MM.1S (cell line): ENCODE results near the gene USP11.

ENCODE experiments used
- DNase-seq: peaks from one replicate; pipeline ENCODE4 v3.0.0-alpha.2; 2015
- H2AFZ ChIP-seq: fragments of 300-600 bp; sonication (generic); 2 replicates; pipeline ENCODE4 v1.6.0; 2016; ENCODE audit warnings: antibody characterized with exemption, low read length
- H3F3A ChIP-seq: fragments of 300-600 bp; sonication (generic); 2 replicates; pipeline ENCODE4 v1.6.1; 2016; ENCODE audit warnings: mild to moderate bottlenecking, antibody characterized with exemption, low read length, moderate library complexity, mixed read lengths; ENCODE audit not compliant: insufficient read depth
- H3K27ac ChIP-seq: fragments of 300-600 bp; sonication (generic); 2 replicates; pipeline ENCODE4 v1.5.1; 2016; ENCODE audit warnings: mild to moderate bottlenecking, low read length
- H3K27me3 ChIP-seq: fragments of 300-600 bp; sonication (generic); replicated peaks from 2 replicates; pipeline ENCODE4 v1.6.0; 2016; ENCODE audit warnings: low read length; ENCODE audit not compliant: insufficient read depth
- H3K36me3 ChIP-seq: fragments of 300-600 bp; sonication (generic); replicated peaks from 2 replicates; pipeline ENCODE4 v1.6.1; 2016; ENCODE audit warnings: mild to moderate bottlenecking, low read length, mixed read lengths; ENCODE audit not compliant: insufficient read depth
- H3K4me1 ChIP-seq: fragments of 300-600 bp; sonication (generic); 2 replicates; pipeline ENCODE4 v1.6.1; 2016; ENCODE audit warnings: low read length, mixed read lengths
- H3K4me2 ChIP-seq: fragments of 300-600 bp; sonication (generic); 2 replicates; pipeline ENCODE4 v1.6.0; 2016; ENCODE audit warnings: low read depth, low read length
- H3K4me3 ChIP-seq: fragments of 300-600 bp; sonication (generic); 2 replicates; pipeline ENCODE4 v1.5.1; 2016; ENCODE audit warnings: low read length, mixed read lengths
- H3K79me2 ChIP-seq: fragments of 300-600 bp; sonication (generic); 2 replicates; pipeline ENCODE4 v1.6.1; 2016; ENCODE audit warnings: mixed run types, low read length, mixed read lengths
- H3K9ac ChIP-seq: fragments of 300-600 bp; sonication (generic); 2 replicates; pipeline ENCODE4 v1.6.1; 2016; ENCODE audit warnings: low read length, mixed read lengths
- H3K9me2 ChIP-seq: fragments of 300-600 bp; sonication (generic); replicated peaks from 2 replicates; pipeline ENCODE4 v1.6.1; 2016; ENCODE audit warnings: mild to moderate bottlenecking, low read length, mixed read lengths; ENCODE audit not compliant: insufficient read depth
- H3K9me3 ChIP-seq: fragments of 300-600 bp; sonication (generic); replicated peaks from 2 replicates; pipeline ENCODE4 v1.6.1; 2016; ENCODE audit warnings: mild to moderate bottlenecking, low read length, mixed read lengths; ENCODE audit not compliant: insufficient read depth
- H4K20me1 ChIP-seq: fragments of 300-600 bp; sonication (generic); 2 replicates; pipeline ENCODE4 v1.6.1; 2016; ENCODE audit warnings: mild to moderate bottlenecking, low read length, moderate library complexity, mixed read lengths; ENCODE audit not compliant: insufficient read depth
- EZH2 ChIP-seq: fragments of 300-600 bp; sonication (generic); optimal IDR thresholded peaks from 2 replicates; pipeline ENCODE3; 2017; ENCODE audit warnings: low read depth, mild to moderate bottlenecking, antibody characterized with exemption, low read length, mixed read lengths
- EZH2phosphoT487 ChIP-seq: fragments of 300-600 bp; sonication (generic); IDR thresholded peaks from 2 replicates; pipeline ENCODE4 v1.6.1; 2018; ENCODE audit warnings: antibody characterized with exemption, low read length
- TF ChIP-seq, protein P1 (sequence below): fragments of 300-600 bp; sonication (generic); IDR thresholded peaks from 2 replicates; pipeline ENCODE4 v1.5.1; 2016; ENCODE audit warnings: antibody characterized with exemption, low read length, mixed read lengths

The USP11 gene

DNA sequence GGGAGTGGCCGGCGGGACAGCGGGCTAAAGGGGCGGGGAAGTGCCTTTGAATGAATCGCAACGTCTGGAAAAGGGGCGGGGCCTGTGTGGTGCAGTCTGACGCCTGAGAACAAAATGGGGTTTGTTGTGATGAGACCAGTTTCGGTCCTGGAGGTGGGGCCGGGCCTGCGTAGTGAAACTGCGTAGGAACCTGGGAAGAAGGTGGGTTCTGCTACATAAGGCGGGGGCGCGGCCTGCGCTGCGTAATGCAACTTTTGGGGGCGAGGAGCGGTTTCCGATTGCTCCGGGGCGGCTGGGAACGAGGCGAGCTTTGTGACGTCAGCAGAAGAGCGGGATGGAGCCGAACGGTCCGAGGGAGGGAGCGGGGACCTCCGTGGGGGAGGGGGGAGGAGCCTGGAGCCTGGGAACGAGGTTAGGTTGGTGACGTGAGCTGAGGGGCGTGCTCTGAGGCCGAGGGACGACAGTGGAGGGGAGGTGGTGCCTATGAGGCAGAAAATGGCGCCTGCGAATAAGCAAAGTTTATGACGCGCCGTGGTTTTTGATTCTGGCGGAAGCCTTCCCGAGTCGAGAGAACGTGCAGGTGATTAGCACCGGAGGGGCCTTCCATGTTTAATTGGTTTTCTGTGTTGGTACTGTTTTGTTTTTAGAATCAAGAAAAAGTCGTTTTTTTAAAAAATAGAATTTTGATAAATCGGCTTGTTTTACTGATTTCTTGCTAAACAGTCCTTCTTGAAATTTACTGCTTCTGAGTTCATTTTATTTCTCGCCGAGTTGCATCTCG, 714 bp downstream of the USP11 start:
- H3K4me1 ChIP-seq, result no peaks in the 10 kb centered on the region
- 0 out of 2 replicates have a peak, but pooled peaks cover 2% of the 10 kb centered on the region for H3K79me2 ChIP-seq
- H3K27ac ChIP-seq, result peak overlapping the region; percentile 95; the same call in 1 of the 2 replicates
- no peaks in the 10 kb centered on the region for H3K9me2 ChIP-seq
- H3K27me3 ChIP-seq, result no peaks in the 10 kb centered on the region
- peak overlapping the region; percentile 97 for H3K9ac ChIP-seq
- no peaks in the 10 kb centered on the region for H4K20me1 ChIP-seq
- peak overlapping the region; percentile 43; the same call in 1 of the 2 replicates for H3K4me2 ChIP-seq
- TF ChIP-seq EZH2, result no peak
- no peak for TF ChIP-seq EZH2phosphoT487
- TF ChIP-seq, protein P1, sequence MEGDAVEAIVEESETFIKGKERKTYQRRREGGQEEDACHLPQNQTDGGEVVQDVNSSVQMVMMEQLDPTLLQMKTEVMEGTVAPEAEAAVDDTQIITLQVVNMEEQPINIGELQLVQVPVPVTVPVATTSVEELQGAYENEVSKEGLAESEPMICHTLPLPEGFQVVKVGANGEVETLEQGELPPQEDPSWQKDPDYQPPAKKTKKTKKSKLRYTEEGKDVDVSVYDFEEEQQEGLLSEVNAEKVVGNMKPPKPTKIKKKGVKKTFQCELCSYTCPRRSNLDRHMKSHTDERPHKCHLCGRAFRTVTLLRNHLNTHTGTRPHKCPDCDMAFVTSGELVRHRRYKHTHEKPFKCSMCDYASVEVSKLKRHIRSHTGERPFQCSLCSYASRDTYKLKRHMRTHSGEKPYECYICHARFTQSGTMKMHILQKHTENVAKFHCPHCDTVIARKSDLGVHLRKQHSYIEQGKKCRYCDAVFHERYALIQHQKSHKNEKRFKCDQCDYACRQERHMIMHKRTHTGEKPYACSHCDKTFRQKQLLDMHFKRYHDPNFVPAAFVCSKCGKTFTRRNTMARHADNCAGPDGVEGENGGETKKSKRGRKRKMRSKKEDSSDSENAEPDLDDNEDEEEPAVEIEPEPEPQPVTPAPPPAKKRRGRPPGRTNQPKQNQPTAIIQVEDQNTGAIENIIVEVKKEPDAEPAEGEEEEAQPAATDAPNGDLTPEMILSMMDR, result no peak
- DNase-seq, result peak; percentile 91
- no peaks in the 10 kb centered on the region for H3K9me3 ChIP-seq
- peaks cover 13% of the 10 kb centered on the region for H3F3A ChIP-seq
- no peaks in the 10 kb centered on the region for H3K36me3 ChIP-seq
- no peak overlapping the region for H2AFZ ChIP-seq
- H3K4me3 ChIP-seq, result peak overlapping the region; percentile 71

DNA sequence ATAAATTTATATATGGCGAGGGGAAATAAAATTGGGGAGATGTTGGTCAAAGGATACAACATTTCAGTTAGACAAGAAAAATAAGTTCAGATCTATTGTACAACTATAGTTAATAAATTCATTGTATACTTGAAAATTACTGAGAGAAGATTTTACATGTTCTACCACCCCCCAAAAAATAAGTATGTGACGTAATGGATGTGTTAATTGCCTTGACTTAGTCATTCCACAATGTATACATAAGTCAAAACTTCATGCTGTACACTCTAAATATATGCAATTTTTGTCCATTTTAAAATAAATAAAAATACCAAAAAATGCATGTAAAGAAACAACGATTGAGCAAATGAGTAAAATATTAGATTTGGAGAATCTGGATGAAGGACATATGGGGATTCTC, 1.8 kb downstream of the USP11 start:
- no peaks in the 10 kb centered on the region for H3K27me3 ChIP-seq
- H3K4me2 ChIP-seq, result peak overlapping the region; percentile 43; the same call in 1 of the 2 replicates
- no peak overlapping the region for H3K9ac ChIP-seq
- H3K9me3 ChIP-seq, result no peaks in the 10 kb centered on the region
- no peak for DNase-seq
- no peak for TF ChIP-seq EZH2phosphoT487
- no peak for TF ChIP-seq EZH2
- TF ChIP-seq, protein P1, result no peak
- H3K4me1 ChIP-seq, result no peaks in the 10 kb centered on the region
- no peak overlapping the region for H3K27ac ChIP-seq
- H3K79me2 ChIP-seq, result 0 out of 2 replicates have a peak, but pooled peaks cover 2% of the 10 kb centered on the region
- no peaks in the 10 kb centered on the region for H3K36me3 ChIP-seq
- H4K20me1 ChIP-seq, result no peaks in the 10 kb centered on the region
- no peaks in the 10 kb centered on the region for H3K9me2 ChIP-seq
- no peak overlapping the region for H2AFZ ChIP-seq
- no peak overlapping the region for H3K4me3 ChIP-seq
- H3F3A ChIP-seq, result peaks cover 13% of the 10 kb centered on the region; the same call in 1 of the 2 replicates

DNA sequence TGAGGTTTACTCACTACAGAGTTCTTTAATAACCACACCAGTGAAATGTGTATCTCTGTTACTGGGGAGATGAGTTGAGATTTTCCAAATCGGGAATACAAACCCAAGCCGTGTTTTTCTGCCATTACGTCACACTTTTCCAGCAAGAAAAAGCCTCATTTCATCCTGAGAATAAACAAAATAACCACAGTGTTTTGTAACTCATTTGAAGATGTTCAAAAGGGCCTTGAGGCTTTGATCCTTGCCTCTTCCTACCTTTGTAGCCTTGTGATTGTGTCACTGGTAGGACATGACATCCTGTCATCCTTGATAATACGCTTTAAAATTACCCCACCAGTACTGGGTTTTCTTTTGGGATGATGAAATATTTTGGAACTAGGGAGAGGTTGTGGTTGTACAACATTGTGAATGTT, 2.9 kb downstream of the USP11 start:
- Histone ChIP-seq H3K27me3 (no peaks in the 10 kb centered on the region), H3K9ac (no peak overlapping the region), H3K27ac (no peak overlapping the region), H3K4me1 (no peaks in the 10 kb centered on the region), H4K20me1 (no peaks in the 10 kb centered on the region), H3K9me2 (no peaks in the 10 kb centered on the region), H3K79me2 (0 out of 2 replicates have a peak, but pooled peaks cover 2% of the 10 kb centered on the region), H3K4me2 (no peak overlapping the region), H3K4me3 (no peak overlapping the region), H3F3A (peaks cover 13% of the 10 kb centered on the region; the same call in 1 of the 2 replicates), H2AFZ (no peak overlapping the region), H3K36me3 (no peaks in the 10 kb centered on the region), H3K9me3 (no peaks in the 10 kb centered on the region)
- no peak for DNase-seq
- TF ChIP-seq EZH2phosphoT487, result no peak
- TF ChIP-seq, protein P1, result no peak
- no peak for TF ChIP-seq EZH2
